T follicular helper cell (primary cell): ENCODE results near the gene MN1.

Source experiments
- DNase-seq: peaks from one replicate; pipeline ENCODE4 v3.0.0-alpha.2; 2020; ENCODE audit warnings: low read depth

Gene MN1

GRCh38 chr22:27740202-27740748 lies 61.3 kb downstream of the MN1 start:
- DNase-seq: no peak

DNA sequence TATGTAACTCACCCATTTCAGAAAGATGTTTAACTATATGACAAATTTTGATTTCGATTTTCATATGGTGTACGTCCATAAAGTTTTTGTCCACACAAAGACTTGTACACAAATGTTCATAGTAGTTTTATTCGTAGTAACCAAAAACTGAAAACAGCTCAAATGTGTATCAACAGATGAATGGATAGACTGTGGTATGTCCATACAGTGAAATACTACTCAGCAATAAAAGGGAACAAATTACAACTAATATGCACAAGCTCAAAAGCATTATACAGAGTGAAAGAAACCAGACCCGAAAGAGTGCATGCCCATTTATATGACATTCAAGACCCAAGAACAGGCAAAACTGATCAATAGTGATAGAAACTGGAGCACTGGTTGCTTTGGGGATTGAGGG lies 64.0 kb downstream of the MN1 start:
- DNase-seq: no peak

DNA sequence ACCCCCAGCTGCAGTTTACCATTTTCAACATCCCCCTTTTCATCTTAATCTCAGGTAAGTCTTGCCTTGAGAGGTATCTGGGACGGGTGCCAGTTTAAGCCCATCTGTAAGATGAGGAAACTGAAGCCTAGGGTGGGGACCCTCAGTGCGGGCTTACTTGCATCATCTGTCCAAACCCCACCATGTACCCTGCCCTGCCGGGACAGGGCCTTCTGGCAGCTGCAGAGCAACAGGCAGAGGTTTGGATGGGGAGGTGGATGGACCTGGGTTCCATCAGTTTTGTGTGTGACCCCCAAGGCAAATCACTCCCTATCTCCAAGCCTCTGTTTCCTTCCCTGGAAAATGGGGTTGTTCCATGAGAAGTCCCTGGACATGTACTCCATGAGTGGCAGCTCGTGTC lies 67.5 kb downstream of the MN1 start:
- no peak for DNase-seq

- DNase-seq: no peak
Measured at GRCh38 chr22:27732841-27733240, 68.7 kb downstream of the MN1 start.

DNA sequence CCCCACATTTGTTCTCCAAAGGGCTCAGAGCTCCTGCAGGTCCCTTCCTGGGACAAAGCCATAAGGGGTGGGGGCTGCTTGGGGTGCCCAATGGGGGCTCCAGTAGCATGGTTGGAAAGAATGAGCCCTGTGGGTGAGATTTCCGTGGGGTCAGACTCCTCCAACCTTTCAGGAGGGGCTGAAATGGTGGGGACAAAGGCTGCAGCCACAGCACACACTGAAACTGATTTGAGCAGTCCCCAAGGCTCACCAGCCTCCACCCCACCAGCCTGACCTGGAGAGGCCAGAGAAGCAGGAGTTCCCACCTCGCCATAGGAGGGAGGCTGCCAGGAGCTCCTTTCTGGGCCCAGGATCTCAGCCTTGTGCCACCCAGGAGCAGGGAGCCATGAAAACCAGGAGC lies 69.2 kb downstream of the MN1 start:
- no peak for DNase-seq

DNA sequence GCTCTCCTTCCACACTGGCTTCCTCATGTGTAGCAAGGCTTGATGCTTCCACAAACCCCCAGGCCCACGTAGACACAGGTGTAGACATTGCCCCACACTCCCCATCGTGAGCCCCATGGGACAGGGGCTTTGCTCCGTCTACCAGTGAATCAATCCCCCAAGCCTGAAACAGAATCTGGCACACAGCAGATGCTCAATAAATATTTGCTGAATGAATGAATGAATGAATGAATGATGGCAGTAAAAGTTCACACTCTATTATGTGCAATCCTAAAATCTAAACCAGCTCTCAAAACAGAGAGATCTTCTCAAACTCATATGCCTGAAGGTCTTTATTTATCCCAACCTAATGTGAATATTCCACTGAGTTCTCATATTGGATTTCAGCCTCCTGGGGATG lies 69.9 kb downstream of the MN1 start:
- no peak for DNase-seq

- DNase-seq: no peak
Measured at GRCh38 chr22:27730641-27731433, 70.7 kb downstream of the MN1 start.

DNA sequence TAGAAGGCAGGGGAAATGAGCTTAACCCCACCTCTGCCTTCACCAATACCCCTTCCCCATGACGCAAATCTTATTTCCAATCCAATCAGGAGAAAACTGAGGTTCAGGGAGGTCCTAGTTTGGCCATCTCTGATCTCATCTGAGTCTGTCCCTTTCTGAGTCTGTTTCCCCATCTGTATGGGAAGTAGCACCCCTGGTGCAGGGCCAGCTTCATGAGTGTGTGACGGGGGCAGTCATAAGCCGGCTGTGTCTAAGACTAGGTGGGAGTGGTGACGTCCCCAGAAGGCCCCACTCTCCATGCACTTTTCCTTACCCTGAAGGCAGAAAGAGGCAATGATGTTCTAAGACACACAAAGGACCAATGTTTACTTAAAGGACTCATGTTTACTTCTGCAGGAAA lies 72.3 kb downstream of the MN1 start:
- DNase-seq: no peak

- no peak for DNase-seq
Measured at GRCh38 chr22:27727673-27728451, 73.7 kb downstream of the MN1 start.

GRCh38 chr22:27726686-27727449 lies 74.7 kb downstream of the MN1 start:
- DNase-seq: no peak

- DNase-seq: no peak
Measured at GRCh38 chr22:27726331-27726685, 75.2 kb downstream of the MN1 start.

DNA sequence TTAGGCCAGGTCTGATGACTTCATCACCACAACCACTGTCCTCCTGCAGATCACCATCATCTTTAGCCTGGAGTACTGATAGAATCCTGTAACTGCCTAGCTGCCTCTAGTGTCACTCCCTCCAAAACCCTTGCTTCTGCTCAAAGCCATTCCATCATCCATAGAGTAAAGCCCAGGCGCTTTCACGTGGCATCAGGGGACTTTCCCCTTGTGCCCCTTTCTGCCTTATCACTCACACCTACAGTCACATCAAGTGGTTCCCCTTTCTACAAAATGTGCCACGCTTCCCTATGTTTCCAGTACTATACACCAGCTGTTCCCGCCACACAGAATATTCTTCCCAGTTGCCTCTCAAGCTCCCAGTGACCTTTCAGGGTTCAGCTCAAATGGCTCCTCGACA lies 75.9 kb downstream of the MN1 start:
- no peak for DNase-seq

GRCh38 chr22:27724709-27725108 lies 76.8 kb downstream of the MN1 start:
- no peak for DNase-seq

- no peak for DNase-seq
Measured at GRCh38 chr22:27724157-27724556, 77.4 kb downstream of the MN1 start.

DNA sequence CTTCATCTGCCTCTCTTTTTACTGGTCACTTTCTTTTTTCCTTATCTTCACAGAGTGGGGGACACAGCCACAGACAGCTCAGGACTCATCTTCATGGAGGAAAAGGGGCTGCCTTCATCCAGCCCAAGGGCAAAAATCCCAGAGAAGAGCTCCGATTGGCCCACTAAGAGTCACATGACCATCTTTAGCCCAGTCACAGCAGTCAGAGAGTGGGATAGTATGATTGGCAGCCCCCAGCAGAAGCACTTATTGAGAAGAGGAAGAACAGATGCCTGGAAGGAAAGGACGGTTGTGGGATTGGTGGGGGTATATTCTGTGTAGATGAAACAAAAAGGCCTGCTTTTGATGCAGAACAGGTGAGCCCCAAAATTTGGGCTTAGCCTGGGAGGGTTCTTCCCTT lies 77.8 kb downstream of the MN1 start:
- DNase-seq: no peak

DNA sequence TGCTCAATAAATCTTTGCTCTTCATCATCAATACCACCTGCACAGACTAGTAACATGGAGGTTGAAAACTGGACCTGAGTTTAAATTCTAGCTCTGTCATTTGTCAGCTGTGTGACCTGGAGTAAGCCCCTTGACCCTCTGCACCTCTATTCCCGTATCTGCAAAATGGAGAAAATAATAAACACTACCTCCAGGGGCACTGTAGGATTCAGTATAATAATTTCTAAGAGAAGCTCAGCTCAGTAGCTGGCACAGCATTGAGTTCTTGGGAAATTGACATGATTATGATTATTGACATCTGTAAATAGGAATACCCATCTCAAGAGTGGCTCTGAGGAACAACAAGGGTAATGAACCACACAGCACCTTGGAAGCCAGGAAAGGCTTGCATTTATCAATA lies 78.4 kb downstream of the MN1 start:
- no peak for DNase-seq

- no peak for DNase-seq
Measured at GRCh38 chr22:27720860-27721259, 80.7 kb downstream of the MN1 start.

GRCh38 chr22:27719535-27720227 lies 81.9 kb downstream of the MN1 start:
- no peak for DNase-seq

DNA sequence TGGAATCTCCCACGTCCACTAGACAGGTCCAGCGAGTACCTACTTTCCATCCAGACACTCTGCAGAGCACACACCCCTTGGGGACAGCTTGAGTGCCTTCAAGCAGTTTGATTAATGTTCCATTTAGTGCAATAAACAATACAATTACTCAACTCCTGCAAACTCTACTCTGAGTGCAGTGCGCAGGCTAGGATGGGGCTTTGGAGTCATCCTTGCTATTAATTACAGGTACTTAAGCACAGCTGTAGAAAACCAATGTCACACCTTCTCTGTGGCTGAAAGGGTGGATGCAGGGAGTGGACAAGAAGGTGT lies 82.6 kb downstream of the MN1 start:
- no peak for DNase-seq

- DNase-seq: no peak
Measured at GRCh38 chr22:27718186-27719035, 83.1 kb downstream of the MN1 start.

DNA sequence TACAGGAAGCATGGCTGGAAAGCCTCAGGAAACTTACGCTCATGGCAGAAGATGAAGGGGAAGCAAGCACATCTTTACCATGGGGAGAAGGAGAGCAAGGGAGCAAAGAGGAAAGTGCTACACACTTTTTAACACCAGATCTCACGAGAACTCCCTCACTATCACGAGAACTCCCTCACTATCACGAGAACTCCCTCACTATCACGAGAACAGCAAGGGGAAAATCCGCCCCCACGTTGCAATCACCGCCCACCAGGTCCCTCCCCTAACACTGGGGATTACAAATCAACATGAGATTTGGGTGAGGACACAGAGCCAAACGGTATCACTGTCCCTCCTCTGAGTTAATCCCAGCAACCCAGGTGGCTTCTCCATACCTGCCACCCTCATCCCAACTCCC lies 84.5 kb downstream of the MN1 start:
- DNase-seq: no peak
